Gastroesophageal sphincter (tissue), 3 donors: ENCODE data around the gene MRPL58.

Experiments
- EP300 ChIP-seq: sonication (generic); formaldehyde crosslinking; IDR thresholded peaks from one replicate; pipeline ENCODE4 v1.6.1; 2017; ENCODE audit warnings: antibody characterized with exemption, mild to moderate bottlenecking
- POLR2A ChIP-seq, 2 donors: fragments of 450-650 bp; IDR thresholded peaks; one replicate each; pipeline ENCODE4 v1.6.1; 2017; ENCODE audit warnings: antibody characterized with exemption in 2 of 2, mild to moderate bottlenecking in 2 of 2, moderate library complexity in 1 of 2
- POLR2AphosphoS5 ChIP-seq: sonication (generic); formaldehyde crosslinking; IDR thresholded peaks from one replicate; pipeline ENCODE4 v1.6.1; 2017; ENCODE audit warnings: antibody characterized with exemption
- TF ChIP-seq, protein P1 (sequence below), 4 experiments: fragments of 200-600 bp in 2 of 4; fragments of 450-650 bp in 2 of 4; sonication (generic) in 1 of 4; IDR thresholded peaks; one replicate each; pipeline ENCODE4 v1.5.1; 2017 to 2019; ENCODE audit warnings: antibody characterized with exemption in 4 of 4, mild to moderate bottlenecking in 2 of 4, moderate library complexity in 2 of 4

- TF ChIP-seq, protein P1, sequence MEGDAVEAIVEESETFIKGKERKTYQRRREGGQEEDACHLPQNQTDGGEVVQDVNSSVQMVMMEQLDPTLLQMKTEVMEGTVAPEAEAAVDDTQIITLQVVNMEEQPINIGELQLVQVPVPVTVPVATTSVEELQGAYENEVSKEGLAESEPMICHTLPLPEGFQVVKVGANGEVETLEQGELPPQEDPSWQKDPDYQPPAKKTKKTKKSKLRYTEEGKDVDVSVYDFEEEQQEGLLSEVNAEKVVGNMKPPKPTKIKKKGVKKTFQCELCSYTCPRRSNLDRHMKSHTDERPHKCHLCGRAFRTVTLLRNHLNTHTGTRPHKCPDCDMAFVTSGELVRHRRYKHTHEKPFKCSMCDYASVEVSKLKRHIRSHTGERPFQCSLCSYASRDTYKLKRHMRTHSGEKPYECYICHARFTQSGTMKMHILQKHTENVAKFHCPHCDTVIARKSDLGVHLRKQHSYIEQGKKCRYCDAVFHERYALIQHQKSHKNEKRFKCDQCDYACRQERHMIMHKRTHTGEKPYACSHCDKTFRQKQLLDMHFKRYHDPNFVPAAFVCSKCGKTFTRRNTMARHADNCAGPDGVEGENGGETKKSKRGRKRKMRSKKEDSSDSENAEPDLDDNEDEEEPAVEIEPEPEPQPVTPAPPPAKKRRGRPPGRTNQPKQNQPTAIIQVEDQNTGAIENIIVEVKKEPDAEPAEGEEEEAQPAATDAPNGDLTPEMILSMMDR (IDR thresholded peaks at IDR 0.05) = peak in 1 of 4 experiments; percentile 13
- TF ChIP-seq POLR2A (IDR thresholded peaks at IDR 0.05) (no peak), POLR2AphosphoS5 (no peak), EP300 (no peak)
These were observed 20.3 kb downstream of the MRPL58 start for GRCh38 chr17:75032720-75033280.
